OCI-LY7 (cell line): ENCODE results near the gene AP3B2. TPM values are rescaled to one million over a fixed set of nuclear protein-coding genes. Genes with fewer than 3 reads are reported as not detected.

ENCODE experiments used
- BruUV-seq: library from RNA; stranded (reverse); fragments of 400-500 nt; replicated peaks from 2 replicates; lab custom pipeline; 2021; lab: Mats Ljungman, UMichigan
- CTCF ChIA-PET: fragments of 300-600 bp; sonication (Branson Sonifier 250); formaldehyde crosslinking; loops from one replicate; lab custom pipeline; 2022; ENCODE audit warnings: antibody characterized with exemption; ENCODE audit not compliant: unreplicated experiment; lab: Charles Lee
- POLR2A ChIA-PET: fragments of 300-600 bp; sonication (Branson Sonifier 250); formaldehyde crosslinking; loops from one replicate; lab custom pipeline; 2022; ENCODE audit warnings: antibody characterized with exemption; lab: Charles Lee
- DNase-seq: peaks from one replicate; pipeline ENCODE4 v3.0.0-alpha.2; 2015; ENCODE audit warnings: low spot score
- H2AFZ ChIP-seq: fragments of 200-600 bp; sonication (generic), shearing (Covaris generic); 2 replicates; pipeline ENCODE4 v1.6.1; 2014; ENCODE audit warnings: mild to moderate bottlenecking, antibody characterized with exemption, low read length, moderate library complexity
- H3K27ac ChIP-seq: fragments of 200-600 bp; sonication (generic); 2 replicates; pipeline ENCODE4 v1.5.1; 2014; ENCODE audit warnings: mixed run types, low read depth, mild to moderate bottlenecking, moderate library complexity, low read length, inconsistent platforms; ENCODE audit not compliant: poor library complexity, severe bottlenecking
- H3K36me3 ChIP-seq: fragments of 200-600 bp; sonication (generic); 2 replicates; pipeline ENCODE4 v1.6.1; 2014; ENCODE audit warnings: mild to moderate bottlenecking, antibody characterized with exemption, low read length, moderate library complexity, mixed read lengths; ENCODE audit not compliant: insufficient read depth
- H3K4me1 ChIP-seq: fragments of 200-600 bp; sonication (generic); 2 replicates; pipeline ENCODE4 v1.5.1; 2014; ENCODE audit warnings: mild to moderate bottlenecking, low read length; ENCODE audit not compliant: insufficient read depth, poor library complexity, severe bottlenecking
- H3K4me2 ChIP-seq: fragments of 200-600 bp; sonication (generic); 2 replicates; pipeline ENCODE4 v1.6.1; 2014; ENCODE audit warnings: mild to moderate bottlenecking, low read length
- H3K4me3 ChIP-seq: fragments of 200-600 bp; sonication (generic); 2 replicates; pipeline ENCODE4 v1.5.1; 2014; ENCODE audit warnings: mild to moderate bottlenecking, low read depth, low read length; ENCODE audit not compliant: poor library complexity, severe bottlenecking
- H3K79me2 ChIP-seq: fragments of 200-600 bp; sonication (generic); 2 replicates; pipeline ENCODE4 v1.6.1; 2016; ENCODE audit warnings: low read depth, mild to moderate bottlenecking, low read length, moderate library complexity, mixed read lengths; ENCODE audit not compliant: insufficient read depth
- H3K9me2 ChIP-seq: fragments of 200-600 bp; sonication (generic); 2 replicates; pipeline ENCODE4 v1.6.1; 2016; ENCODE audit warnings: mild to moderate bottlenecking, low read length, mixed read lengths; ENCODE audit not compliant: insufficient read depth
- H3K9me3 ChIP-seq: fragments of 200-600 bp; sonication (generic); 2 replicates; pipeline ENCODE4 v1.6.1; 2014; ENCODE audit warnings: mild to moderate bottlenecking, mixed run types, low read length, mixed read lengths
- H4K20me1 ChIP-seq: fragments of 200-600 bp; sonication (generic); 2 replicates; pipeline ENCODE4 v1.6.1; 2014; ENCODE audit warnings: mild to moderate bottlenecking, antibody characterized with exemption, low read length, moderate library complexity, mixed read lengths; ENCODE audit not compliant: insufficient read depth
- EZH2phosphoT487 ChIP-seq: fragments of 200-600 bp; sonication (generic); IDR thresholded peaks from 2 replicates; pipeline ENCODE4 v1.6.1; 2018; ENCODE audit warnings: low read depth, borderline replicate concordance, mild to moderate bottlenecking, mixed run types, antibody characterized with exemption, low read length, moderate library complexity, mixed read lengths
- intact Hi-C: fragments of 100-400 bp; cut with micrococcal nuclease; formaldehyde crosslinking; loops from one replicate; pipeline ENCODE4 v1.10.0; 2022; ENCODE audit not compliant: unreplicated experiment
- total RNA-seq, 2 experiments: library from RNA; depleted of rRNA in 1 of 2; stranded (reverse); fragments of >200 nt in 1 of 2; shearing (Covaris generic) in 1 of 2; gene quantifications; 2 replicates each; pipeline ENCODE4 v1.2.3, GENCODE V29; 2014 to 2022
- TF ChIP-seq, protein P1 (sequence below): fragments of 200-600 bp; sonication (generic); conservative IDR thresholded peaks from 2 replicates; pipeline ENCODE4 v1.5.1; 2014; ENCODE audit warnings: mild to moderate bottlenecking, antibody characterized with exemption, low read length, moderate library complexity, mixed read lengths

The AP3B2 gene
- total RNA-seq, 2 experiments from 2014 or later, result 0.13 TPM; not detected in 1

DNA sequence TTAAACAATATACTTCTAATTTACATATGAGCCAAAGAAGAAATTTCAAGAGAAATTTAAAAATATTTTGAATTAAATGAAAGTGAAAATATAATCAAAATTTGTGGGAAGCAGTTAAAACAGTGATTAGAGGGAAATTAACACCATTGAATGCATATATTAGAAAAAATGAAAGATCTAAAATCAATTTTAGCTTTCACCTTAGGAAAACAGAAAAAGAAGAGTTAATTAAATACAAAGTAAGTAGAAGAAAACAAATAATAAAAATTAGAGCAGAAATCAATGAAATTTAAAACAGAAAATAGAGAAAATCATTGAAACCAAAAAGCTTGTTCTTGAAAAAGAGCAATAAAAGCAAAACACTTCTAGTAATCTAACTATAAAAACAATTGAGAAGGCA, 38.6 kb upstream of the AP3B2 start:
- DNase-seq, result no peak
- H3K9me2 ChIP-seq, result no peaks in the 10 kb centered on the region
- H3K27ac ChIP-seq, result no peak overlapping the region
- no peaks in the 10 kb centered on the region for H3K9me3 ChIP-seq
- intact Hi-C loops, result no loop called here
- H4K20me1 ChIP-seq, result peaks cover 16% of the 10 kb centered on the region
- no peak overlapping the region for H3K4me2 ChIP-seq
- ChIA-PET POLR2A (interaction anchor here (0.7 kb wide), 1 partner anchor 55 kb away, joined by 3 read pairs; no protein-coding TSS in a partner anchor), CTCF (no interaction called here)
- H3K79me2 ChIP-seq, result peaks cover 37% of the 10 kb centered on the region
- TF ChIP-seq, protein P1, sequence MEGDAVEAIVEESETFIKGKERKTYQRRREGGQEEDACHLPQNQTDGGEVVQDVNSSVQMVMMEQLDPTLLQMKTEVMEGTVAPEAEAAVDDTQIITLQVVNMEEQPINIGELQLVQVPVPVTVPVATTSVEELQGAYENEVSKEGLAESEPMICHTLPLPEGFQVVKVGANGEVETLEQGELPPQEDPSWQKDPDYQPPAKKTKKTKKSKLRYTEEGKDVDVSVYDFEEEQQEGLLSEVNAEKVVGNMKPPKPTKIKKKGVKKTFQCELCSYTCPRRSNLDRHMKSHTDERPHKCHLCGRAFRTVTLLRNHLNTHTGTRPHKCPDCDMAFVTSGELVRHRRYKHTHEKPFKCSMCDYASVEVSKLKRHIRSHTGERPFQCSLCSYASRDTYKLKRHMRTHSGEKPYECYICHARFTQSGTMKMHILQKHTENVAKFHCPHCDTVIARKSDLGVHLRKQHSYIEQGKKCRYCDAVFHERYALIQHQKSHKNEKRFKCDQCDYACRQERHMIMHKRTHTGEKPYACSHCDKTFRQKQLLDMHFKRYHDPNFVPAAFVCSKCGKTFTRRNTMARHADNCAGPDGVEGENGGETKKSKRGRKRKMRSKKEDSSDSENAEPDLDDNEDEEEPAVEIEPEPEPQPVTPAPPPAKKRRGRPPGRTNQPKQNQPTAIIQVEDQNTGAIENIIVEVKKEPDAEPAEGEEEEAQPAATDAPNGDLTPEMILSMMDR, result no peak
- TF ChIP-seq EZH2phosphoT487, result no peak
- H3K4me1 ChIP-seq, result peaks cover 33% of the 10 kb centered on the region
- no TSS peak for BruUV-seq
- H3K36me3 ChIP-seq, result peaks cover 23% of the 10 kb centered on the region
- H2AFZ ChIP-seq, result no peak overlapping the region
- no peak overlapping the region for H3K4me3 ChIP-seq

DNA sequence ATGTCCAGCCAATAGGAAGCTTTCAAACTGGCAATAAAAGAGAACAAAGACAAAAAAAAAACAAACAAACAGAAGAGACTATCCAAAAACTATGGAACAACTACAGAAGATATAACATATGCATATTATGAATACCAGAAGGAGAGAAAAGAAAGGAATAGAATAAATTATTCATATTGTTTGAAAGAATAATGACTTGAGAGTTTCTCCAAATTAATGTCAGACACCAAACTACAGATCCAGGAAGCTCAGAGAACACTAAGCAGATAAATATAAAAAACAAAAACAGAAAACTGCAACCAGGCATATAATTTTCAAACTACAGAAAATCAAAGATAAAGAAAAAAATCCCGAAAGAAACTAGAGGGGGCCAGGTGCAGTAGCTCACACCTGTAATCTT, 34.1 kb upstream of the AP3B2 start:
- no peaks in the 10 kb centered on the region; the same call in 1 of the 2 replicates for H3K79me2 ChIP-seq
- no peaks in the 10 kb centered on the region for H3K9me3 ChIP-seq
- no TSS peak for BruUV-seq
- intact Hi-C loops, result no loop called here
- ChIA-PET POLR2A (interaction anchor here (0.6 to 0.7 kb wide), 2 partner anchors 9 to 55 kb away, joined by 3 read pairs; no protein-coding TSS in a partner anchor), CTCF (no interaction called here)
- no peak overlapping the region for H3K4me3 ChIP-seq
- no peak for DNase-seq
- H3K9me2 ChIP-seq, result no peaks in the 10 kb centered on the region
- no peaks in the 10 kb centered on the region for H4K20me1 ChIP-seq
- no peaks in the 10 kb centered on the region for H3K36me3 ChIP-seq
- TF ChIP-seq, protein P1, result no peak
- no peak for TF ChIP-seq EZH2phosphoT487
- no peak overlapping the region for H3K27ac ChIP-seq
- peaks cover 4% of the 10 kb centered on the region for H3K4me1 ChIP-seq
- no peak overlapping the region for H2AFZ ChIP-seq
- H3K4me2 ChIP-seq, result no peak overlapping the region

DNA sequence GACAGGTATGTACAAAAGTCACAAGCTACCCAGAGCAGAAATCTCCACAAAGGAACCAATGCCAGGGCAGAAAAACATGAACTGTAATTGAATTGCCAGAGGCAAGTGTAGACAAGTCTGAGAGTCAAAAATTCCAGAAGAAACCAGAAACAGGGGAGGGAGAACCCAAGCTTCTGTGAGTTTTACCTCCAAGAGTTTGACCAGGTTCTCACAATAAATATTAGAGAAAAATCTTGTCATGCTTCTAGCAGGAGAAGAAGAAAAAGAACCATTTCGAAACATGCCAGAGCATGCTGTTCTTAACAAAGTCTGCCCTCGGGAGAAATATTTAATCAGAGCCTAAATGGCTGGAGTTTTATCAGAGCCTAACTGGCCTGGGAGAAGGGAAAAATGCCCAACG, 32.5 kb upstream of the AP3B2 start:
- TF ChIP-seq, protein P1, result no peak
- TF ChIP-seq EZH2phosphoT487, result no peak
- Histone ChIP-seq H3K4me3 (no peak overlapping the region), H3K9me2 (no peaks in the 10 kb centered on the region), H3K4me1 (no peaks in the 10 kb centered on the region), H3K27ac (no peak overlapping the region), H3K4me2 (no peak overlapping the region), H3K9me3 (no peaks in the 10 kb centered on the region), H4K20me1 (no peaks in the 10 kb centered on the region), H2AFZ (no peak overlapping the region), H3K79me2 (no peaks in the 10 kb centered on the region), H3K36me3 (no peaks in the 10 kb centered on the region)
- ChIA-PET POLR2A (interaction anchor here (0.6 to 0.7 kb wide), 2 partner anchors 21 to 136 kb away, joined by 3 read pairs; no protein-coding TSS in a partner anchor), CTCF (no interaction called here)
- DNase-seq, result no peak
- intact Hi-C loops, result no loop called here
- BruUV-seq, result no TSS peak
